HepG2 (cell line): ENCODE data around the gene FAM210A.

ENCODE experiments used
- BRCA1 ChIP-seq: sonication (generic); formaldehyde crosslinking; IDR thresholded peaks from 2 replicates; pipeline ENCODE4 v1.4.0; 2020; ENCODE audit warnings: missing genetic modification reagents
- EZH2 ChIP-seq: conservative IDR thresholded peaks from 2 replicates; pipeline ENCODE4 v1.6.1; 2012; ENCODE audit warnings: mild to moderate bottlenecking, low read depth, low read length, moderate library complexity
- MIXL1 ChIP-seq: IDR thresholded peaks from 2 replicates; pipeline ENCODE4 v1.6.1; 2016
- MXI1 ChIP-seq: IDR thresholded peaks from 3 replicates; pipeline ENCODE4 v1.6.1; 2012; ENCODE audit warnings: low read depth, low read length, inconsistent platforms, borderline replicate concordance
- NCOA1 ChIP-seq: sonication (generic); formaldehyde crosslinking; IDR thresholded peaks from 2 replicates; pipeline ENCODE4 v1.9.0; 2021; ENCODE audit warnings: missing genetic modification reagents
- POLR2AphosphoS2 ChIP-seq: IDR thresholded peaks from 2 replicates; pipeline ENCODE4 v1.6.1; 2011; ENCODE audit warnings: low read depth, low read length, improper control_type of control experiment
- POLR2G ChIP-seq: fragments of 200-400 bp; formaldehyde crosslinking; IDR thresholded peaks from 2 replicates; pipeline ENCODE4 v1.6.1; 2018; ENCODE audit warnings: mild to moderate bottlenecking, low read depth, low read length, moderate library complexity
- ZNF747 ChIP-seq: sonication (generic); formaldehyde crosslinking; IDR thresholded peaks from 2 replicates; pipeline ENCODE4 v1.8.1; 2023; ENCODE audit warnings: missing genetic modification reagents, mild to moderate bottlenecking, borderline replicate concordance
- TF ChIP-seq, protein P1 (sequence below): sonication (generic); formaldehyde crosslinking; IDR thresholded peaks from 2 replicates; pipeline ENCODE4 v1.8.0; 2022; ENCODE audit warnings: missing genetic modification reagents, low read depth, mild to moderate bottlenecking, borderline replicate concordance
- TF ChIP-seq, protein P2 (sequence below): sonication (generic); formaldehyde crosslinking; IDR thresholded peaks from 2 replicates; pipeline ENCODE4 v1.4.0; 2020; ENCODE audit warnings: missing genetic modification reagents, mild to moderate bottlenecking, borderline replicate concordance
- TF ChIP-seq, protein P3 (sequence below): fragments of 450-650 bp; IDR thresholded peaks from 2 replicates; pipeline ENCODE4 v1.6.1; 2017; ENCODE audit warnings: mild to moderate bottlenecking
- TF ChIP-seq, protein P4 (sequence below): sonication (generic); formaldehyde crosslinking; IDR thresholded peaks from 2 replicates; pipeline ENCODE4 v1.4.0; 2020; ENCODE audit warnings: mild to moderate bottlenecking, missing genetic modification reagents
- TF ChIP-seq, protein P5 (sequence below): sonication (generic); formaldehyde crosslinking; IDR thresholded peaks from 2 replicates; pipeline ENCODE4 v1.5.0; 2020; ENCODE audit warnings: mild to moderate bottlenecking, missing genetic modification reagents, moderate library complexity

DNA sequence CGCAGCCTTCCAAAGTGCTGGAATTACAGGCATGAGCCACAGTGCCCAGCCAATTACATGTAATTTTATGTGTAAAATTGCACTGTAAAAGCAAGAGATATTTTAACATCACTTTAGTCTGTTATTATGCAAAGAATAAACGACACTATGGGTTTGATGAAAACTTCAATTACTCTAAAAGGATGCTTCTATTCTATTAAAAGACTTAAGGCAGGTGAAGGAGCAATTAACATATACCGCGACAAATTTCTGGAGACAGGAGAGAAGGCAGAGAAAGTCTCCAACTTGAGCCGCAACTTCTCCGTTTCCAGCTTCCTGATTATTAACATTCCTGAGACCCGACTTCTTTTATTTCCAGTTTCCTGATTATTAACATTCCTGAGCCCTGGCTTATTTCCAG lies 53.7 kb downstream of the FAM210A start:
- TF ChIP-seq BRCA1 (no peak), MXI1 (no peak), MIXL1 (CRISPR knock-in tag) (no peak), POLR2AphosphoS2 (no peak), ZNF747 (CRISPR knock-in tag) (no peak), POLR2G (no peak), EZH2 (no peak), NCOA1 (CRISPR knock-in tag) (no peak)
- TF ChIP-seq, protein P1, sequence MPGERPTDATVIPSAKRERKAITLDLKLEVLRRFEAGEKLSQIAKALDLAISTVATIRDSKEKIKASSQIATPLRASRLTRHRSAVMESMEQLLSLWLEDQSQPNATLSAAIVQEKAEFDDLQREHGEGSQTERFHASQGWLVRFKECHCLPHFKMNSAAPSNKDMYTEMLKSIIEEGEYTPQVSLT = no peak
- TF ChIP-seq, protein P2, sequence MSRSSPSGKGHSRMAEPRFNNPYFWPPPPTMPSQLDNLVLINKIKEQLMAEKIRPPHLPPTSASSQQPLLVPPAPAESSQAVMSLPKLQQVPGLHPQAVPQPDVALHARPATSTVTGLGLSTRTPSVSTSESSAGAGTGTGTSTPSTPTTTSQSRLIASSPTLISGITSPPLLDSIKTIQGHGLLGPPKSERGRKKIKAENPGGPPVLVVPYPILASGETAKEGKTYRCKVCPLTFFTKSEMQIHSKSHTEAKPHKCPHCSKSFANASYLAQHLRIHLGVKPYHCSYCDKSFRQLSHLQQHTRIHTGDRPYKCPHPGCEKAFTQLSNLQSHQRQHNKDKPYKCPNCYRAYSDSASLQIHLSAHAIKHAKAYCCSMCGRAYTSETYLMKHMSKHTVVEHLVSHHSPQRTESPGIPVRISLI (CRISPR knock-in tag) = no peak
- TF ChIP-seq, protein P3, sequence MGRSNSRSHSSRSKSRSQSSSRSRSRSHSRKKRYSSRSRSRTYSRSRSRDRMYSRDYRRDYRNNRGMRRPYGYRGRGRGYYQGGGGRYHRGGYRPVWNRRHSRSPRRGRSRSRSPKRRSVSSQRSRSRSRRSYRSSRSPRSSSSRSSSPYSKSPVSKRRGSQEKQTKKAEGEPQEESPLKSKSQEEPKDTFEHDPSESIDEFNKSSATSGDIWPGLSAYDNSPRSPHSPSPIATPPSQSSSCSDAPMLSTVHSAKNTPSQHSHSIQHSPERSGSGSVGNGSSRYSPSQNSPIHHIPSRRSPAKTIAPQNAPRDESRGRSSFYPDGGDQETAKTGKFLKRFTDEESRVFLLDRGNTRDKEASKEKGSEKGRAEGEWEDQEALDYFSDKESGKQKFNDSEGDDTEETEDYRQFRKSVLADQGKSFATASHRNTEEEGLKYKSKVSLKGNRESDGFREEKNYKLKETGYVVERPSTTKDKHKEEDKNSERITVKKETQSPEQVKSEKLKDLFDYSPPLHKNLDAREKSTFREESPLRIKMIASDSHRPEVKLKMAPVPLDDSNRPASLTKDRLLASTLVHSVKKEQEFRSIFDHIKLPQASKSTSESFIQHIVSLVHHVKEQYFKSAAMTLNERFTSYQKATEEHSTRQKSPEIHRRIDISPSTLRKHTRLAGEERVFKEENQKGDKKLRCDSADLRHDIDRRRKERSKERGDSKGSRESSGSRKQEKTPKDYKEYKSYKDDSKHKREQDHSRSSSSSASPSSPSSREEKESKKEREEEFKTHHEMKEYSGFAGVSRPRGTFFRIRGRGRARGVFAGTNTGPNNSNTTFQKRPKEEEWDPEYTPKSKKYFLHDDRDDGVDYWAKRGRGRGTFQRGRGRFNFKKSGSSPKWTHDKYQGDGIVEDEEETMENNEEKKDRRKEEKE = no peak
- TF ChIP-seq, protein P4, sequence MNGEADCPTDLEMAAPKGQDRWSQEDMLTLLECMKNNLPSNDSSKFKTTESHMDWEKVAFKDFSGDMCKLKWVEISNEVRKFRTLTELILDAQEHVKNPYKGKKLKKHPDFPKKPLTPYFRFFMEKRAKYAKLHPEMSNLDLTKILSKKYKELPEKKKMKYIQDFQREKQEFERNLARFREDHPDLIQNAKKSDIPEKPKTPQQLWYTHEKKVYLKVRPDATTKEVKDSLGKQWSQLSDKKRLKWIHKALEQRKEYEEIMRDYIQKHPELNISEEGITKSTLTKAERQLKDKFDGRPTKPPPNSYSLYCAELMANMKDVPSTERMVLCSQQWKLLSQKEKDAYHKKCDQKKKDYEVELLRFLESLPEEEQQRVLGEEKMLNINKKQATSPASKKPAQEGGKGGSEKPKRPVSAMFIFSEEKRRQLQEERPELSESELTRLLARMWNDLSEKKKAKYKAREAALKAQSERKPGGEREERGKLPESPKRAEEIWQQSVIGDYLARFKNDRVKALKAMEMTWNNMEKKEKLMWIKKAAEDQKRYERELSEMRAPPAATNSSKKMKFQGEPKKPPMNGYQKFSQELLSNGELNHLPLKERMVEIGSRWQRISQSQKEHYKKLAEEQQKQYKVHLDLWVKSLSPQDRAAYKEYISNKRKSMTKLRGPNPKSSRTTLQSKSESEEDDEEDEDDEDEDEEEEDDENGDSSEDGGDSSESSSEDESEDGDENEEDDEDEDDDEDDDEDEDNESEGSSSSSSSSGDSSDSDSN (CRISPR knock-in tag) = no peak
- TF ChIP-seq, protein P5, sequence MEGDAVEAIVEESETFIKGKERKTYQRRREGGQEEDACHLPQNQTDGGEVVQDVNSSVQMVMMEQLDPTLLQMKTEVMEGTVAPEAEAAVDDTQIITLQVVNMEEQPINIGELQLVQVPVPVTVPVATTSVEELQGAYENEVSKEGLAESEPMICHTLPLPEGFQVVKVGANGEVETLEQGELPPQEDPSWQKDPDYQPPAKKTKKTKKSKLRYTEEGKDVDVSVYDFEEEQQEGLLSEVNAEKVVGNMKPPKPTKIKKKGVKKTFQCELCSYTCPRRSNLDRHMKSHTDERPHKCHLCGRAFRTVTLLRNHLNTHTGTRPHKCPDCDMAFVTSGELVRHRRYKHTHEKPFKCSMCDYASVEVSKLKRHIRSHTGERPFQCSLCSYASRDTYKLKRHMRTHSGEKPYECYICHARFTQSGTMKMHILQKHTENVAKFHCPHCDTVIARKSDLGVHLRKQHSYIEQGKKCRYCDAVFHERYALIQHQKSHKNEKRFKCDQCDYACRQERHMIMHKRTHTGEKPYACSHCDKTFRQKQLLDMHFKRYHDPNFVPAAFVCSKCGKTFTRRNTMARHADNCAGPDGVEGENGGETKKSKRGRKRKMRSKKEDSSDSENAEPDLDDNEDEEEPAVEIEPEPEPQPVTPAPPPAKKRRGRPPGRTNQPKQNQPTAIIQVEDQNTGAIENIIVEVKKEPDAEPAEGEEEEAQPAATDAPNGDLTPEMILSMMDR = no peak
